B cell (primary cell): ENCODE measurements around the gene VWA5B2. TPM values are rescaled to one million over a fixed set of nuclear protein-coding genes. Genes with fewer than 3 reads are reported as not detected.

Source experiments
- ATAC-seq: fragments of 200-7000 bp; cut with Tn5 transposase; one replicate; pipeline ENCODE4 v1.10.0; 2021; ENCODE audit warnings: low read depth, mild to moderate bottlenecking, moderate number of reproducible peaks, moderate library complexity
- CTCF ChIA-PET: fragments of 350-600 bp; sonication (Branson Sonifier 250); formaldehyde crosslinking; loops from one replicate; lab custom pipeline; 2021; ENCODE audit warnings: antibody characterized with exemption, inconsistent platforms; lab: Charles Lee
- POLR2A ChIA-PET: fragments of 350-600 bp; sonication (Branson Sonifier 250); formaldehyde crosslinking; loops from one replicate; lab custom pipeline; 2021; ENCODE audit warnings: antibody characterized with exemption; lab: Charles Lee
- DNase-seq: peaks from one replicate; pipeline ENCODE4 v3.0.0; 2013
- H2AFZ ChIP-seq: 2 replicates; pipeline ENCODE4 v1.6.1; 2012; ENCODE audit warnings: mild to moderate bottlenecking, low read depth, low read length; ENCODE audit not compliant: insufficient read depth, poor library complexity, severe bottlenecking
- H3K27ac ChIP-seq, 2 donors: 1 replicate in 1 of 2; 2 replicates in 1 of 2; pipeline ENCODE4 v1.5.1; 2012 to 2013; ENCODE audit warnings: low read length in 2 of 2, mild to moderate bottlenecking in 2 of 2, moderate library complexity in 1 of 2
- H3K27me3 ChIP-seq, 4 experiments: fragments of 200-600 bp in 1 of 4; sonication (generic) in 1 of 4; replicated peaks in 1 of 4; 1 replicate in 2 of 4; 2 replicates in 2 of 4; pipeline versions ENCODE4 v1.6.1 to v1.7.0; 2013 to 2016; ENCODE audit warnings: low read length in 3 of 4, mild to moderate bottlenecking in 2 of 4, mixed read lengths in 1 of 4, moderate library complexity in 1 of 4; ENCODE audit not compliant: insufficient read depth in 4 of 4, control insufficient read depth in 3 of 4; ENCODE audit errors: control extremely low read depth in 1 of 4
- H3K36me3 ChIP-seq, 2 experiments: replicated peaks in 1 of 2; 1 replicate in 1 of 2; 2 replicates in 1 of 2; pipeline versions ENCODE4 v1.6.1 to v1.7.1; 2013; ENCODE audit warnings: low read length in 1 of 2; ENCODE audit not compliant: insufficient read depth in 2 of 2, control insufficient read depth in 1 of 2; ENCODE audit errors: control extremely low read depth in 1 of 2, extremely low read depth in 1 of 2
- H3K4me1 ChIP-seq, 2 donors: fragments of 200-600 bp in 1 of 2; sonication (generic) in 1 of 2; 1 replicate in 1 of 2; 2 replicates in 1 of 2; pipeline versions ENCODE4 v1.5.1 to v1.6.1; 2013 to 2017; ENCODE audit warnings: low read length in 2 of 2; ENCODE audit not compliant: control insufficient read depth in 2 of 2, insufficient read depth in 2 of 2
- H3K4me2 ChIP-seq: replicated peaks from 2 replicates; pipeline ENCODE3; 2012; ENCODE audit warnings: mild to moderate bottlenecking, low read depth, low read length; ENCODE audit not compliant: poor library complexity, severe bottlenecking
- H3K4me3 ChIP-seq, 5 experiments: fragments of 200-600 bp in 1 of 5; sonication (generic) in 1 of 5; 1 replicate in 3 of 5; 2 replicates in 2 of 5; pipeline versions ENCODE4 v1.5.1 to v1.7.0; 2011 to 2016; ENCODE audit warnings: low read length in 4 of 5, mild to moderate bottlenecking in 4 of 5, low read depth in 2 of 5, control low read depth in 1 of 5, moderate library complexity in 1 of 5; ENCODE audit not compliant: insufficient read depth in 1 of 5; ENCODE audit errors: control extremely low read depth in 1 of 5, extremely low read depth in 1 of 5
- H3K79me2 ChIP-seq: fragments of 200-600 bp; sonication (generic); one replicate; pipeline ENCODE4 v1.6.0; 2016; ENCODE audit warnings: low read length; ENCODE audit not compliant: control insufficient read depth, insufficient read depth
- H3K9ac ChIP-seq: fragments of 200-600 bp; sonication (generic); 2 replicates; pipeline ENCODE4 v1.6.1; 2017; ENCODE audit warnings: mild to moderate bottlenecking, low read length, moderate library complexity
- H3K9me3 ChIP-seq, 3 donors: one replicate each; pipeline versions ENCODE4 v1.6.1 to v1.7.1; 2013; ENCODE audit warnings: low read length in 2 of 3; ENCODE audit not compliant: control insufficient read depth in 2 of 3, insufficient read depth in 1 of 3; ENCODE audit errors: control extremely low read depth in 1 of 3
- H4K20me1 ChIP-seq: 2 replicates; pipeline ENCODE4 v1.6.0; 2012; ENCODE audit warnings: mild to moderate bottlenecking, low read length; ENCODE audit not compliant: insufficient read depth, control insufficient read depth, poor library complexity, severe bottlenecking
- H3K27ac Mint-ChIP-seq: one replicate; pipeline ENCODE4 v1.8.0; 2021; ENCODE audit warnings: mixed read lengths
- H3K27me3 Mint-ChIP-seq: one replicate; pipeline ENCODE4 v1.8.0; 2021; ENCODE audit warnings: mixed read lengths
- H3K4me1 Mint-ChIP-seq: one replicate; pipeline ENCODE4 v1.8.0; 2021; ENCODE audit warnings: mixed read lengths
- H3K4me3 Mint-ChIP-seq: one replicate; pipeline ENCODE4 v1.8.0; 2021; ENCODE audit warnings: mixed read lengths
- H3K9me3 Mint-ChIP-seq: one replicate; pipeline ENCODE4 v1.8.0; 2022; ENCODE audit warnings: mixed read lengths; ENCODE audit not compliant: insufficient read depth
- EZH2 ChIP-seq: IDR thresholded peaks from 2 replicates; pipeline ENCODE4 v1.6.1; 2012; ENCODE audit warnings: borderline replicate concordance, low read depth, mild to moderate bottlenecking, moderate library complexity, low read length; ENCODE audit not compliant: insufficient read depth, poor library complexity, severe bottlenecking
- WGBS: methylation state at CpG from one replicate; pipeline ENCODE4 v1.1.5; 2013; ENCODE audit warnings: missing lambda C conversion rate; ENCODE audit not compliant: insufficient coverage; 5-methylcytosine and 5-hydroxymethylcytosine counted together
- intact Hi-C: fragments of 100-400 bp; cut with micrococcal nuclease; formaldehyde crosslinking; loops from one replicate; pipeline ENCODE4 v1.10.0; 2022
- polyA plus RNA-seq: library from polyadenylated mRNA; depleted of rRNA; stranded (reverse); fragments of >200 nt; gene quantifications from 2 replicates; pipeline ENCODE4 v1.2.3, GENCODE V29; 2012
- total RNA-seq, 2 donors: library from RNA; stranded (reverse); fragments of 120-200 nt in 1 of 2; gene quantifications; 1 replicate in 1 of 2; 2 replicates in 1 of 2; pipeline versions ENCODE4 v1.2.3 to v1.2.4, GENCODE V29; 2013 to 2022
- TF ChIP-seq, protein P1 (sequence below): fragments of 200-600 bp; IDR thresholded peaks from one replicate; pipeline ENCODE4 v1.8.0; 2022; ENCODE audit warnings: antibody characterized with exemption, mild to moderate bottlenecking

The VWA5B2 gene
- total and polyA plus RNA-seq, 2 donors (not counting 1 experiment from before 2014, with no cell fraction given) = 0.10 to 0.37 TPM

DNA sequence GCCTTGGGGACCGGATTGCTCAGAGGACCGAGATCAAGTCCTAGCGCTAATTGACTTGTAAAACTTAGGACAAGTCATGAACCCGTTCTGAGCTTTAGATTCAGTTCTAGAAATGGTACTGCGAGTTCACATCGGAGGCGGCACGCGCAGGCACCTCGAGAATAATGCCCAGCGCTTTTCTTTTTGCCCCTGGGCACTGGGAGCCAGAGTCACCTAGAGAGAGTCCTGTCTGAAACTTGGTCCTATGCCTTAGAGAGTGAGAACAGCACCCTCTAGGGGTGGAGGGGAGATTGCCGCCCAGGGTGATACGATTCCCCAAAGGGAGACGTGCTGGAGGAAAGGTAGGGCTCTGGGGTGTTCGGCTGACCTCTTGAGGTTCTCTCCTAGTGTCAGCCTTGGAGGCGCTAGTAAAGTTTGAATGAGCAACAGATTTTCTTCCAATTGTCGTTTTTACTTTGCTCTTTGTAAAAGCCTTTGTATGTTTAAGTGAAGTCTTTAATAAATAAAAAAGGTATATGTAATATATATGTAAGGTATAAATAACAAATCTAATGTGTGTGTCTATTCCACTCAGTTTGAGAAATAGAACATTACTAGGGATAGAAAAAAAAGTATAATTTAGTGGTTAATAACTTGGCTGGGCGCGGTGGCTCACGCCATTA, 20.9 kb downstream of the VWA5B2 start:
- Histone ChIP-seq H3K36me3 (peaks cover 0 to 5% of the 10 kb centered on the region in 2 experiments), H3K9me3 (no peaks in the 10 kb centered on the region), H3K4me3 (peak overlapping the region; percentile 88 to 93 (median 91)), H3K4me2 (peak overlapping the region; percentile 88), H2AFZ (peak overlapping the region; percentile 99), H3K9ac (peak overlapping the region; percentile 84), H3K4me1 (peaks cover 5 to 17% of the 10 kb centered on the region in 2 donors), H3K79me2 (peaks cover 6% of the 10 kb centered on the region), H3K27me3 (no peaks in the 10 kb centered on the region), H4K20me1 (peaks cover 7% of the 10 kb centered on the region), H3K27ac (peak overlapping the region in 1 of 2 donors; percentile 58)
- H3K9me3 Mint-ChIP-seq = no peaks in the 10 kb centered on the region
- H3K4me1 Mint-ChIP-seq = peaks cover 9% of the 10 kb centered on the region
- peak overlapping the region; percentile 78 for H3K27ac Mint-ChIP-seq
- DNase-seq (peak; percentile 92), ATAC-seq (peak; percentile 65)
- intact Hi-C loops = loop anchor here (1.0 kb wide), 6 partner anchors 10 to 355 kb away; partner anchors contain the start of genes ABCC5 and EIF2B5
- peak overlapping the region; percentile 87 for H3K4me3 Mint-ChIP-seq
- TF ChIP-seq EZH2 = no peak
- TF ChIP-seq, protein P1, sequence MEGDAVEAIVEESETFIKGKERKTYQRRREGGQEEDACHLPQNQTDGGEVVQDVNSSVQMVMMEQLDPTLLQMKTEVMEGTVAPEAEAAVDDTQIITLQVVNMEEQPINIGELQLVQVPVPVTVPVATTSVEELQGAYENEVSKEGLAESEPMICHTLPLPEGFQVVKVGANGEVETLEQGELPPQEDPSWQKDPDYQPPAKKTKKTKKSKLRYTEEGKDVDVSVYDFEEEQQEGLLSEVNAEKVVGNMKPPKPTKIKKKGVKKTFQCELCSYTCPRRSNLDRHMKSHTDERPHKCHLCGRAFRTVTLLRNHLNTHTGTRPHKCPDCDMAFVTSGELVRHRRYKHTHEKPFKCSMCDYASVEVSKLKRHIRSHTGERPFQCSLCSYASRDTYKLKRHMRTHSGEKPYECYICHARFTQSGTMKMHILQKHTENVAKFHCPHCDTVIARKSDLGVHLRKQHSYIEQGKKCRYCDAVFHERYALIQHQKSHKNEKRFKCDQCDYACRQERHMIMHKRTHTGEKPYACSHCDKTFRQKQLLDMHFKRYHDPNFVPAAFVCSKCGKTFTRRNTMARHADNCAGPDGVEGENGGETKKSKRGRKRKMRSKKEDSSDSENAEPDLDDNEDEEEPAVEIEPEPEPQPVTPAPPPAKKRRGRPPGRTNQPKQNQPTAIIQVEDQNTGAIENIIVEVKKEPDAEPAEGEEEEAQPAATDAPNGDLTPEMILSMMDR = peak; percentile 94
- POLR2A ChIA-PET = interaction anchor here (1.0 to 1.4 kb wide), 2 partner anchors 21 to 232 kb away, joined by 3 read pairs; partner anchors contain the start of gene VWA5B2
- WGBS = 1% methylated on average over 15 of the region's 20 CpGs
- CTCF ChIA-PET = interaction anchor here (0.8 to 1.4 kb wide), 19 partner anchors 8 to 365 kb away, joined by 3 to 23 read pairs (median 4); partner anchors contain the start of genes ABCF3, EIF2B5 and VWA5B2
- no peaks in the 10 kb centered on the region for H3K27me3 Mint-ChIP-seq
